Erythroblast (primary cell): ENCODE results near the gene CLEC7A.

Source experiments
- DNase-seq, 2 experiments: peaks; one replicate each; lab custom pipeline; 2025; lab: John Stamatoyannopoulos, UW
- GATA1 ChIP-seq: IDR thresholded peaks from 2 replicates; pipeline ENCODE4 v1.6.1; 2011; ENCODE audit warnings: low read depth, mild to moderate bottlenecking, control low read depth, low read length, moderate library complexity
- POLR2A ChIP-seq: IDR thresholded peaks from 2 replicates; pipeline ENCODE4 v1.6.1; 2011; ENCODE audit warnings: mild to moderate bottlenecking, low read length

Gene CLEC7A

DNA sequence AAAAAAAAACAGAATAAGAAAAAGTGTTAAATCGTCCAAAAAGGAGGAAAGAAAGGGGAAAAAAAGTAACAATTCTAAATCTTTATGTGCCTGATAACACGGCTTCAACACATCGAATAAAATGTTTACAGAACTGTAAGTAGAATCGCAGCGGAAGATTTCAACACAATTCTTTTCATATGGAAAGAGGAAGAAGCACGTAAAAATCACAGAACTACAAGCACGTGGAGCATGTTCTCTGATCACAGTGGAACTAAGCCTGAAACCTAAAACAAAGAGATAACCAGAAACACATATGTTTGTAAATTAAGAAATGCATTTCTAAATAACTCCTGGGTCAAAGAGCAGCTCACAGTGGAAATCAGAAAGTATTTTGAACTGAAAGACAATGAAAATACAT is 8.7 kb downstream of the CLEC7A start:
- TF ChIP-seq GATA1 (no peak), POLR2A (no peak)
- no peak for DNase-seq

- DNase-seq, result no peak
- no peak for TF ChIP-seq POLR2A
- TF ChIP-seq GATA1, result no peak
These were observed 10.9 kb downstream of the CLEC7A start for GRCh38 chr12:10119066-10119465.

DNA sequence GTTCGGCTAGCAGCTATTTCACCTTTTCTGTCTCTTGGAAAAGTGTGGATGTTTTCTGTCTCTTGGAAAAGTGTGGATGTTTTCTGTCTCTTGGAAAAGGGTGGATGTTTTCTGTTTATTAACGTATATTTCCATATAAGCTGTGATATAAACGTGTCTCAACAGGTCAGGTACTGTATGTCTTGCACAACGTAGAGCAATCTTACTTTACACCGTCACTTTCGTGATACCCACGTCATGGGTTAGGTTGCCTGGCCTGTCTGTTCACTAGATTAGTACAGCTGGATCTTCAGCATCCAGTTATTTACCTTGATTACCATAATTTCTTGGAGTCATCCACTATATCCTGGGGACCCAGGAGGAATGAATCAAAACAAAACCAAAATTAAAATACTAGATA is 14.1 kb downstream of the CLEC7A start:
- no peak for DNase-seq

GRCh38 chr12:10115311-10115710 is 14.7 kb downstream of the CLEC7A start:
- no peak for TF ChIP-seq POLR2A
- TF ChIP-seq GATA1, result no peak

More for the DNA sequence above, 14.1 kb downstream of the CLEC7A start:
- no peak for TF ChIP-seq POLR2A
- TF ChIP-seq GATA1, result no peak

DNA sequence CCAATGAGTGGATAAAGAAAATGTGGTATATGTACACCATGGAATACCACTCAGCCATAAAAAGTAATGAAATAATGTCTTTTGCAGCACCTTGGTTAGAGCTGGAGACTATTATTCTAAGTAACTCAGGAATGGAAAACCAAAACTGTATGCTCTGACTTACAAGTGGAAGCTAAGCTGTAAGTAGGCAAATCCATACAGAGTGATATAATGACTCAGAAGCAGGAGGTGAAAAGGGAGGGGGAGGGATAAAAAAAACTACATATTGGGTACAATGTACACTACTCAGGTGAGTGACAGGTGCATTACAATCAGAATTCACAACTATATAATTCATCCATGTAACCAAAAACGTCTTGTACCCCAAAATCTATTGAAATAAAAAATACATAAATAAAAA is 16.1 kb downstream of the CLEC7A start:
- TF ChIP-seq POLR2A (no peak), GATA1 (no peak)
- DNase-seq, result no peak

More at GRCh38 chr12:10115311-10115710, 14.7 kb downstream of the CLEC7A start:
- no peak for DNase-seq

DNA sequence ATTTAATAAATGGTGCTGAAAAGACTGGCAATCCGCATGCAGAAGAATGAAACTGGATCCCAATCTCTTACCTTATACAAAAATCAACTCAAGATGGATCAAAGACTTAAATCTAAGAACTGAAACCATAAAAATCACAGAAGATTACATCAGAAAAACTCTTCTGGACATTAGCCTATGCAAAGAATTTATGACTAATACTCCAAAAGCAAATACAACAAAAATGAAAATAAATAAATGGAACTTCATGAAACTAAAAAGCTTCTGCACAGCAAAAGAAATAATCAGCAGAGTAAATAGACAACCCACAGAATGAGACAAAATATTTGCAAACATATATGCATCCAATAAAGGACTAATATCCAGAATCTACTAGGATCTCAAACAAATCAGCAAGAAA is 16.9 kb downstream of the CLEC7A start:
- DNase-seq, result no peak

GRCh38 chr12:10111451-10111850 is 18.5 kb downstream of the CLEC7A start:
- DNase-seq, result no peak
- TF ChIP-seq POLR2A, result no peak
- no peak for TF ChIP-seq GATA1

More for the DNA sequence above, 16.9 kb downstream of the CLEC7A start:
- no peak for TF ChIP-seq POLR2A
- no peak for TF ChIP-seq GATA1

DNA sequence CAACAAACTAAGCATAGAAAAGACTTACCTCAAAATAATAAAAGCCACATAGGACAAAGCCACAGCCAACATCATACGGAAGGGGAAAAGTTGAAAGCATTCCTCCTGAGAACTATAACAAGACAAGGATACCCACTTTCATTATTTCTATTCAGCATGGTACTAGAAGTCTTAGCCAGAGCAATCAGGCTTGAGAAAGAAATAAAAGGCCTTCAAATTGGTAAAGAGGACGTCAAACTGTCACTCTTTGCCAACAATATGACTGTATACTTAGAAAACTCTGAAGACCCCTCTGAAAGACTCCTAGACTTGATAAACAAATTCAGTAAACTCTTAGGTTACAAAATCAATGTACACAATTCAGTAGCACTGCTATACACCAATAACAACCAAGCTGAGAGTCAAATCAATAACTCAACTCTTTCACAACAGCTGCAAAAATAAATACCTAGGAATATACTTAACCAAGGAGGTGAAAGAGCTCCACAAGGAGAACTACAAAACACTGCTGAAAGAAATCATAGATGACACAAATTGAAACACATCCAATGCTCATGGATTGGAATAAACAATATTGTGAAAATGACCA is 19.6 kb downstream of the CLEC7A start:
- DNase-seq, result no peak
- no peak for TF ChIP-seq GATA1
- no peak for TF ChIP-seq POLR2A

- TF ChIP-seq GATA1 (no peak), POLR2A (no peak)
These were observed 27.7 kb downstream of the CLEC7A start for GRCh38 chr12:10102322-10102721.

DNA sequence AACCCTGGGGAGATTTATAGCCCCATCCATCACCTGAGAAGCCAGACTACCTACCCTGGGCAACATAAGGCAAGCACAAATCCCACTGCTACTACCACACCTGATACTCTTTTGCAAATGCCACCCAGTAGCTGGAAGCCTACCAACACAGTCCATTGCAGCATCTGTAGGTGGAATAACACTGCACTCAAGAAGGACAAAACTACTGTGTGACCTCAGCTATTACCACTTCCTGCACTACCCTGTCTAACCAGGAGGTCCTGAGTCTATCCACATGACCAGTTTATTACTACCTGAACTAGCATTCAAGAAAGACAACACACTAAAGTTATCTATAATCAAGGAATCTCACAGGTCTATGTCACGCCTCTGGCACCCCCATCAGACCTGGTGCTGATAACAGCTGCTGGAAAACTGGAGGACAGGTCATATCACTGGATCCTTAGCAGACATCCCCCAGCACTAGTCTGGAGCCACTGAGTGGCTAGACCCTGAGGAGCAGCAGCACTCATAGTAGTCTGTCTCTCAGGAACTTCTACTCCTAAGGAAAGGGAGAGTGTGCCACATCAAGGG is 28.3 kb downstream of the CLEC7A start:
- DNase-seq, result no peak
- no peak for TF ChIP-seq GATA1
- TF ChIP-seq POLR2A, result no peak

More at GRCh38 chr12:10102322-10102721, 27.7 kb downstream of the CLEC7A start:
- no peak for DNase-seq

DNA sequence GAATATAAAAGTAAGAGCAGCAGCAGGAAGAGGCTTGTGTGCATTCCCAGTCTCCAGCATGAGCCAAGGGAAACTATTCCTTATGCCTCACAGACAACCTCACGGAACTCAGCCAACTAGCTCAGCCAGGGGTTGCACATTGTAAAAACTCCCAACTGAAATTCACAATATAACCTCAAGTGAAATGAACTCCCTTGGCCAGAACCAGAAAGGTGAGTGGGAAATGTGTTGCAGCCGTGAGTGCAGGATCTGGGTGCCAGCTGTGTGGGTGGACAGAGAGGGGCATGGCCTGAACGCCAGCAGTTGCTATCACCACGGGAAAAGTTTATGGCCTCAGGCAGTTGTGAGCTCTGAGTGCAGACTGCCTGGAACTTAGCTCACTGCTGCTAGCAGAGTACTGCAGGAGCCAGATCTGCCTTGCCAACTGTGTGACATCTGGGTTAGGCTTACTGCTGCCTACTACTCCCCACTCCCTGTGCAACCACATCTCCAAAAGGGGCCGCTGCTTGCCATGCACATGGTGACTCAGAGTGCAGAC is 28.9 kb downstream of the CLEC7A start:
- TF ChIP-seq GATA1 (no peak), POLR2A (no peak)
- no peak for DNase-seq

DNA sequence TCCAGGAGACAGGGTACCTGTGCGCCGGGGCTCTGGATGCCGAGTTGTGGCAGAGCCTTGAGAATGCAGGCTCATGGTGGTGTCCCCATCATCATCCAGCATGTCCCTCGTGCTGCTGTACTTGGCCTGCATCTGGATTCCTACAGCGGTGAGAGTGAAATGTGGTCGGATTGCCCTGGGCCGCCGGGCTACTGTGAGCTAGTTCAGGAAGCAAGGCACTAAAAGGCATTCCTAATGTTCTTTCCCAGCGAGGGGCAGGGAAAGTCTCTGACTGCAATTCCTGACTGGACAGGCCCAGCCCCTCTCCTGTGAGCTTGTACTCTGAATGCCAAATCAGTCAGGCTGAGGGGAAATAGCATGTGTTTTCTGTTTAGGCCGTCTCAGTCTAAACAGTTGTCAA is 31.2 kb downstream of the CLEC7A start, which contains the start of gene CLEC1A:
CLEC1A (minus strand) TSS at position 195 of the 400 bp plus-strand sequence; CDS start at position 132, 63 bp downstream.
- TF ChIP-seq GATA1 (no peak), POLR2A (no peak)
- no peak for DNase-seq

DNA sequence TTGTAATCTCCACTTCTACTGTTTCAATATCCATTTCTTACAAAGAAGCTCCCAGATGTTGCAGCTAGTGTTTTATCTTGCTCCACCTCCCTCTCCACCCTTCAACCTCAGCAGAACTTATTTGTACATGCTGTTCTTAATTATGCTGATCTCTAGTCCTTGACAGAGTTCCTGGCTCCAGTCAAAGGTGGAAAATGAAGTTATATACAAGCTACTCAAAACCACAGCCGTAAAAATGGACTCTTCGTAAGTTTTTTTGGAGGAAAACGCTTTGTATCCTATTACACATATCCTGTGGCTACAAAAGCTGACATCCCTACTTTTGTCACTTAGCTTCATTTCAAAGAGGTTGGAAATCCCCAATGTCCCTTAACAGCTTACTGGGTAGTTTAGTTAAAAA is 32.5 kb downstream of the CLEC7A start:
- TF ChIP-seq POLR2A (no peak), GATA1 (no peak)

GRCh38 chr12:10095971-10096370 is 34.0 kb downstream of the CLEC7A start:
- DNase-seq, result no peak
- TF ChIP-seq GATA1 (no peak), POLR2A (no peak)

More for the DNA sequence above, 32.5 kb downstream of the CLEC7A start:
- no peak for DNase-seq
